ENCODE data around the gene PTH2R. TPM values are rescaled to one million over a fixed set of nuclear protein-coding genes. Genes with fewer than 3 reads are reported as not detected.

PTH2R gene
- total RNA-seq, 1 experiment from 2014 or later, result 0.32 TPM

DNA sequence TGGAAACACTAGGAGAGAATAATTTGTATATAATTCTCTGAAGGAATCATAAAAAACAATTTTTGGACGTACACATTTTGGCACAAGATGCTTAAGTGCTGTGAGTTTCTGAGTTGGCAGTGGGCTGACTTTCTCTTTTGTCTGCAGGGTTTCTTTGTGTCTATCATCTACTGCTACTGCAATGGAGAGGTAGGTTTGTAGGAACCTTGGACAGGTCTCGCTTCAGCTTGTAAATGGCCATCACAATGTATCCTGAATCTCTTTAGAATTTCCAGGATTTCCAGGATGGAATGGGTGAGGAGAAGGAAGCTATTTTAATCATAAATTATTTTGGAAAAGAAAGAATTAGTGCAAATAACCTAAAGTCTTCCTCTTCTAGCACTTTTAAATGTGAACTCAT lies 83.9 kb downstream of the PTH2R start:
- POLR2A ChIA-PET, result no interaction called here
- no TSS peak for BruUV-seq (replicated peaks)
- no peaks in the 10 kb centered on the region for H3K9me3 Mint-ChIP-seq (ENCODE audit: unreplicated experiment)
- no peak overlapping the region for H3K27ac Mint-ChIP-seq (ENCODE audit: unreplicated experiment)
- Histone ChIP-seq H3K4me1 (peaks cover 32% of the 10 kb centered on the region), H3K4me3 (ENCODE audit: low read depth, low read length) (no peak overlapping the region), H3K27me3 (replicated peaks; ENCODE audit: control insufficient read depth, insufficient read depth, low read length) (no peaks in the 10 kb centered on the region), H3K9me3 (no peaks in the 10 kb centered on the region), H3K36me3 (ENCODE audit: control insufficient read depth, insufficient read depth, low read length) (no peaks in the 10 kb centered on the region; the same call in 1 of the 2 replicates)
- no peaks in the 10 kb centered on the region for H3K27me3 Mint-ChIP-seq (ENCODE audit: insufficient read depth, unreplicated experiment)
- peaks cover 36% of the 10 kb centered on the region for H3K4me1 Mint-ChIP-seq (ENCODE audit: low read depth, unreplicated experiment)
- TF ChIP-seq, protein P1, sequence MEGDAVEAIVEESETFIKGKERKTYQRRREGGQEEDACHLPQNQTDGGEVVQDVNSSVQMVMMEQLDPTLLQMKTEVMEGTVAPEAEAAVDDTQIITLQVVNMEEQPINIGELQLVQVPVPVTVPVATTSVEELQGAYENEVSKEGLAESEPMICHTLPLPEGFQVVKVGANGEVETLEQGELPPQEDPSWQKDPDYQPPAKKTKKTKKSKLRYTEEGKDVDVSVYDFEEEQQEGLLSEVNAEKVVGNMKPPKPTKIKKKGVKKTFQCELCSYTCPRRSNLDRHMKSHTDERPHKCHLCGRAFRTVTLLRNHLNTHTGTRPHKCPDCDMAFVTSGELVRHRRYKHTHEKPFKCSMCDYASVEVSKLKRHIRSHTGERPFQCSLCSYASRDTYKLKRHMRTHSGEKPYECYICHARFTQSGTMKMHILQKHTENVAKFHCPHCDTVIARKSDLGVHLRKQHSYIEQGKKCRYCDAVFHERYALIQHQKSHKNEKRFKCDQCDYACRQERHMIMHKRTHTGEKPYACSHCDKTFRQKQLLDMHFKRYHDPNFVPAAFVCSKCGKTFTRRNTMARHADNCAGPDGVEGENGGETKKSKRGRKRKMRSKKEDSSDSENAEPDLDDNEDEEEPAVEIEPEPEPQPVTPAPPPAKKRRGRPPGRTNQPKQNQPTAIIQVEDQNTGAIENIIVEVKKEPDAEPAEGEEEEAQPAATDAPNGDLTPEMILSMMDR (IDR thresholded peaks at IDR 0.05; ENCODE audit: insufficient read depth in 1 of 2, low read depth in 1 of 2, low read length in 1 of 2, severe bottlenecking in 1 of 2, unreplicated experiment in 1 of 2), result no peak
- no peaks in the 10 kb centered on the region for H3K36me3 Mint-ChIP-seq (ENCODE audit: insufficient read depth, unreplicated experiment)
- no peak for DNase-seq
- H3K4me3 Mint-ChIP-seq (ENCODE audit: unreplicated experiment), result no peak overlapping the region
- CTCF ChIA-PET, result no interaction called here
- intact Hi-C loops (cut with micrococcal nuclease; ENCODE audit: unreplicated experiment), result no loop called here

DNA sequence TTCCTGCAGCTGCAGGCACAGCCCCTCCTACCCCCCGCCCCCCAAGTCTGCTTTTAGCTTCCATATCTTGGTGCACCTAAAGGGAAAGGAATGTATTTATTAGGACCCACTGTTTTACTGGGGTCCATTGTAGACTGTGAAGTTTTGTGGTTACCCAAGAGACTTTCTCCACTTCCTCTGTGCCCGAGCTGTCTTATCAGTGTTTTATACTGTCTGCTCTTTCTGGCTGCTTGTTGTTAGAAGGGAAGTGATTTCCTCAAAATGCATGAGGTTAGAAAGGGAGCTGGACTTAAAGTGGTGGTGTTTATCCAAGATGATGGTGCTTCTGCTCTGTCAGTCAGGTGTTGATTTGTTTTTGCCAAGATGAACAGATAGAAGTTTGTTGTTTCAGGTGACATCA lies 85.0 kb downstream of the PTH2R start:
- no TSS peak for BruUV-seq (replicated peaks)
- H3K36me3 ChIP-seq (ENCODE audit: control insufficient read depth, insufficient read depth, low read length), result no peaks in the 10 kb centered on the region; the same call in 1 of the 2 replicates
- intact Hi-C loops (cut with micrococcal nuclease; ENCODE audit: unreplicated experiment), result no loop called here
- Mint-ChIP-seq H3K27me3 (ENCODE audit: insufficient read depth, unreplicated experiment) (no peaks in the 10 kb centered on the region), H3K9me3 (ENCODE audit: unreplicated experiment) (no peaks in the 10 kb centered on the region), H3K4me1 (ENCODE audit: low read depth, unreplicated experiment) (peaks cover 36% of the 10 kb centered on the region), H3K36me3 (ENCODE audit: insufficient read depth, unreplicated experiment) (no peaks in the 10 kb centered on the region), H3K27ac (ENCODE audit: unreplicated experiment) (no peak overlapping the region), H3K4me3 (ENCODE audit: unreplicated experiment) (no peak overlapping the region)
- H3K4me3 ChIP-seq (ENCODE audit: low read depth, low read length), result no peak overlapping the region
- ChIA-PET CTCF (interaction anchor here (0.6 kb wide), 1 partner anchor 952 kb away, joined by 3 read pairs; no protein-coding TSS in a partner anchor), POLR2A (no interaction called here)
- no peaks in the 10 kb centered on the region for H3K9me3 ChIP-seq
- TF ChIP-seq, protein P1 (IDR thresholded peaks at IDR 0.05; ENCODE audit: insufficient read depth in 1 of 2, low read depth in 1 of 2, low read length in 1 of 2, severe bottlenecking in 1 of 2, unreplicated experiment in 1 of 2), result no peak
- H3K27me3 ChIP-seq (replicated peaks; ENCODE audit: control insufficient read depth, insufficient read depth, low read length), result no peaks in the 10 kb centered on the region
- H3K4me1 ChIP-seq, result peaks cover 32% of the 10 kb centered on the region
- no peak for DNase-seq

DNA sequence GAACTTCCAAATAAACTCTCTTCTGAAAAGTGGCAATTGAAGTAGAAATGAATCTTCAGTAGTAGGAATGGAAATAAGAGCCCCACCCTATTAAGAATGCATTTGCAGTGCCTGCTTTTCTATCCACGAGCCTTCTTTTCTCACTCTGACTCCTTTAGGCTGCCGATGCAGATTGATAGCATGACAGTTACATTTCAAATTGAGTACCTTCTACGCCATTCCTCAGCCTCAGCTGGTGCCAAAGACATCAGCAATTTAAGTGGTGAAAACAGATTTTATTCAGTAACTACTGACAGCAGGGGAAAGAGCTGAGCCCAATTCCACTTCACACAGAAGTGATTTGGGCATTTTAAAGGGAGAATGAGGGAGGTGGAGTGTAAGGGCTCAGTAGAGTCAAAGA lies 85.5 kb downstream of the PTH2R start:
- no peak overlapping the region for H3K4me3 ChIP-seq (ENCODE audit: low read depth, low read length)

More for the DNA sequence above, 85.5 kb downstream of the PTH2R start:
- no peak overlapping the region for H3K27ac Mint-ChIP-seq (ENCODE audit: unreplicated experiment)
- TF ChIP-seq, protein P1 (IDR thresholded peaks at IDR 0.05; ENCODE audit: insufficient read depth in 1 of 2, low read depth in 1 of 2, low read length in 1 of 2, severe bottlenecking in 1 of 2, unreplicated experiment in 1 of 2), result no peak
- DNase-seq, result no peak
- CTCF ChIA-PET, result interaction anchor here (0.6 kb wide), 1 partner anchor 952 kb away, joined by 3 read pairs; no protein-coding TSS in a partner anchor
- Histone ChIP-seq H3K36me3 (ENCODE audit: control insufficient read depth, insufficient read depth, low read length) (no peaks in the 10 kb centered on the region), H3K4me1 (peaks cover 32% of the 10 kb centered on the region), H3K27me3 (replicated peaks; ENCODE audit: control insufficient read depth, insufficient read depth, low read length) (no peaks in the 10 kb centered on the region), H3K9me3 (no peaks in the 10 kb centered on the region)
- H3K27me3 Mint-ChIP-seq (ENCODE audit: insufficient read depth, unreplicated experiment), result no peaks in the 10 kb centered on the region
- no peaks in the 10 kb centered on the region for H3K9me3 Mint-ChIP-seq (ENCODE audit: unreplicated experiment)
- H3K36me3 Mint-ChIP-seq (ENCODE audit: insufficient read depth, unreplicated experiment), result no peaks in the 10 kb centered on the region
- no peak overlapping the region for H3K4me3 Mint-ChIP-seq (ENCODE audit: unreplicated experiment)
- POLR2A ChIA-PET, result no interaction called here
- intact Hi-C loops (cut with micrococcal nuclease; ENCODE audit: unreplicated experiment), result no loop called here
- BruUV-seq (replicated peaks), result no TSS peak
- peaks cover 36% of the 10 kb centered on the region for H3K4me1 Mint-ChIP-seq (ENCODE audit: low read depth, unreplicated experiment)

Data from Caco-2 (cell line).